ENCODE results near the gene CLCN2.
"Not testable (repeated sequence)": the region's sequence is repeated elsewhere in the genome, so short reads cannot be mapped to it uniquely, and the experiment has no call there.

The CLCN2 gene

GRCh38 chr3:184339451-184340135 lies 21.8 kb downstream of the CLCN2 start:
- H3K9ac ChIP-seq (ENCODE audit: low read depth, low read length); H3K9me3 ChIP-seq (ENCODE audit: insufficient read depth, low read depth, low read length); H3K4me3 ChIP-seq (ENCODE audit: low read length); H3K27ac ChIP-seq (ENCODE audit: low read depth, low read length); H3K27me3 ChIP-seq (ENCODE audit: insufficient read depth, low read length): not testable (repeated sequence)
- 92% methylated on average over 19 of the region's 19 CpGs for WGBS
- Histone ChIP-seq H3K4me1 (ENCODE audit: insufficient read depth, low read length) (peaks cover 16% of the 10 kb centered on the region; the same call in 1 of the 2 replicates), H3K36me3 (ENCODE audit: insufficient read depth, low read length) (peaks cover 28% of the 10 kb centered on the region)

GRCh38 chr3:184339001-184339400 lies 22.4 kb downstream of the CLCN2 start:
- no peaks in the 10 kb centered on the region for H3K27me3 ChIP-seq (ENCODE audit: insufficient read depth, low read length)
- H3K4me3 ChIP-seq (ENCODE audit: low read length), result peak overlapping the region; percentile 38
- 80% methylated on average over 8 of the region's 8 CpGs for WGBS
- no peak overlapping the region for H3K9ac ChIP-seq (ENCODE audit: low read depth, low read length)
- no peaks in the 10 kb centered on the region for H3K9me3 ChIP-seq (ENCODE audit: insufficient read depth, low read depth, low read length)
- H3K27ac ChIP-seq (ENCODE audit: low read depth, low read length), result no peak overlapping the region
- peaks cover 16% of the 10 kb centered on the region; the same call in 1 of the 2 replicates for H3K4me1 ChIP-seq (ENCODE audit: insufficient read depth, low read length)
- H3K36me3 ChIP-seq (ENCODE audit: insufficient read depth, low read length), result peaks cover 30% of the 10 kb centered on the region

- Histone ChIP-seq H3K9ac (ENCODE audit: low read depth, low read length) (0 out of 2 replicates have a peak overlapping the region, but pooled peaks have one; percentile 5), H3K9me3 (ENCODE audit: insufficient read depth, low read depth, low read length) (no peaks in the 10 kb centered on the region), H3K36me3 (ENCODE audit: insufficient read depth, low read length) (peaks cover 33% of the 10 kb centered on the region), H3K27ac (ENCODE audit: low read depth, low read length) (no peak overlapping the region), H3K27me3 (ENCODE audit: insufficient read depth, low read length) (no peaks in the 10 kb centered on the region), H3K4me3 (ENCODE audit: low read length) (peak overlapping the region; percentile 38), H3K4me1 (ENCODE audit: insufficient read depth, low read length) (peaks cover 16% of the 10 kb centered on the region; the same call in 1 of the 2 replicates)
- 81% methylated on average over 37 of the region's 37 CpGs for WGBS
Measured at GRCh38 chr3:184338511-184338945, 22.9 kb downstream of the CLCN2 start.

- Histone ChIP-seq H3K27me3 (ENCODE audit: insufficient read depth, low read length) (no peaks in the 10 kb centered on the region), H3K36me3 (ENCODE audit: insufficient read depth, low read length) (peaks cover 35% of the 10 kb centered on the region), H3K9me3 (ENCODE audit: insufficient read depth, low read depth, low read length) (no peaks in the 10 kb centered on the region), H3K4me1 (ENCODE audit: insufficient read depth, low read length) (peaks cover 16% of the 10 kb centered on the region; the same call in 1 of the 2 replicates), H3K9ac (ENCODE audit: low read depth, low read length) (0 out of 2 replicates have a peak overlapping the region, but pooled peaks have one; percentile 5), H3K4me3 (ENCODE audit: low read length) (peak overlapping the region; percentile 38), H3K27ac (ENCODE audit: low read depth, low read length) (no peak overlapping the region)
- WGBS, result 85% methylated on average over 7 of the region's 7 CpGs
Measured at GRCh38 chr3:184337981-184338380, 23.4 kb downstream of the CLCN2 start.

- no peaks in the 10 kb centered on the region for H3K27me3 ChIP-seq (ENCODE audit: insufficient read depth, low read length)
- H3K9me3 ChIP-seq (ENCODE audit: insufficient read depth, low read depth, low read length), result no peaks in the 10 kb centered on the region
- peak within 1 kb of the TSS; percentile 97; the same call in 1 of the 2 replicates for H3K27ac ChIP-seq (ENCODE audit: low read depth, low read length)
- H3K9ac ChIP-seq (ENCODE audit: low read depth, low read length), result peak within 1 kb of the TSS; percentile 80
- WGBS, result 90% methylated on average over 6 of the region's 6 CpGs
- H3K36me3 ChIP-seq (ENCODE audit: insufficient read depth, low read length), result peaks cover 36% of the 10 kb centered on the region
- H3K4me3 ChIP-seq (ENCODE audit: low read length), result peak within 1 kb of the TSS; percentile 83
- H3K4me1 ChIP-seq (ENCODE audit: insufficient read depth, low read length), result peaks cover 16% of the 10 kb centered on the region; the same call in 1 of the 2 replicates
Measured at GRCh38 chr3:184337399-184337714, 24.0 kb downstream of the CLCN2 start, which contains the start of gene FAM131A. FAM131A (plus strand) TSS chr3:184337600; CDS start chr3:184337631, 31 bp downstream.

- peak overlapping the region; percentile 80 for H3K9ac ChIP-seq (ENCODE audit: low read depth, low read length)
- H3K27ac ChIP-seq (ENCODE audit: low read depth, low read length), result peak overlapping the region; percentile 97; the same call in 1 of the 2 replicates
- no peaks in the 10 kb centered on the region for H3K9me3 ChIP-seq (ENCODE audit: insufficient read depth, low read depth, low read length)
- peaks cover 16% of the 10 kb centered on the region; the same call in 1 of the 2 replicates for H3K4me1 ChIP-seq (ENCODE audit: insufficient read depth, low read length)
- H3K4me3 ChIP-seq (ENCODE audit: low read length), result peak overlapping the region; percentile 83
- peaks cover 37% of the 10 kb centered on the region for H3K36me3 ChIP-seq (ENCODE audit: insufficient read depth, low read length)
- 40% methylated on average over 17 of the region's 17 CpGs for WGBS
- H3K27me3 ChIP-seq (ENCODE audit: insufficient read depth, low read length), result no peaks in the 10 kb centered on the region
Measured at GRCh38 chr3:184336547-184337398, 24.6 kb downstream of the CLCN2 start.

GRCh38 chr3:184335661-184336546 lies 25.5 kb downstream of the CLCN2 start:
- 1% methylated on average over 77 of the region's 77 CpGs for WGBS
- H3K4me1 ChIP-seq (ENCODE audit: insufficient read depth, low read length), result peaks cover 16% of the 10 kb centered on the region; the same call in 1 of the 2 replicates
- peak overlapping the region; percentile 83 for H3K4me3 ChIP-seq (ENCODE audit: low read length)
- peak overlapping the region; percentile 97 for H3K27ac ChIP-seq (ENCODE audit: low read depth, low read length)
- peak overlapping the region; percentile 80 for H3K9ac ChIP-seq (ENCODE audit: low read depth, low read length)
- peaks cover 42% of the 10 kb centered on the region for H3K36me3 ChIP-seq (ENCODE audit: insufficient read depth, low read length)
- no peaks in the 10 kb centered on the region for H3K9me3 ChIP-seq (ENCODE audit: insufficient read depth, low read depth, low read length)
- no peaks in the 10 kb centered on the region for H3K27me3 ChIP-seq (ENCODE audit: insufficient read depth, low read length)

GRCh38 chr3:184335291-184335660 lies 26.1 kb downstream of the CLCN2 start:
- Histone ChIP-seq H3K9ac (ENCODE audit: low read depth, low read length) (no peak overlapping the region), H3K36me3 (ENCODE audit: insufficient read depth, low read length) (peaks cover 46% of the 10 kb centered on the region), H3K27me3 (ENCODE audit: insufficient read depth, low read length) (no peaks in the 10 kb centered on the region), H3K4me3 (ENCODE audit: low read length) (peak overlapping the region; percentile 83), H3K27ac (ENCODE audit: low read depth, low read length) (peak overlapping the region; percentile 97), H3K9me3 (ENCODE audit: insufficient read depth, low read depth, low read length) (no peaks in the 10 kb centered on the region), H3K4me1 (ENCODE audit: insufficient read depth, low read length) (peaks cover 16% of the 10 kb centered on the region; the same call in 1 of the 2 replicates)
- 74% methylated on average over 3 of the region's 4 CpGs for WGBS

- Histone ChIP-seq H3K4me3 (ENCODE audit: low read length) (no peak overlapping the region), H3K4me1 (ENCODE audit: insufficient read depth, low read length) (peaks cover 16% of the 10 kb centered on the region; the same call in 1 of the 2 replicates), H3K27ac (ENCODE audit: low read depth, low read length) (peak overlapping the region; percentile 97; the same call in 1 of the 2 replicates), H3K36me3 (ENCODE audit: insufficient read depth, low read length) (peaks cover 53% of the 10 kb centered on the region), H3K27me3 (ENCODE audit: insufficient read depth, low read length) (no peaks in the 10 kb centered on the region), H3K9ac (ENCODE audit: low read depth, low read length) (no peak overlapping the region), H3K9me3 (ENCODE audit: insufficient read depth, low read depth, low read length) (no peaks in the 10 kb centered on the region)
- 91% methylated on average over 14 of the region's 15 CpGs for WGBS
Measured at GRCh38 chr3:184334470-184335158, 26.8 kb downstream of the CLCN2 start.

GRCh38 chr3:184333700-184334099 lies 27.7 kb downstream of the CLCN2 start:
- 0 out of 2 replicates have a peak, but pooled peaks cover 11% of the 10 kb centered on the region for H3K4me1 ChIP-seq (ENCODE audit: insufficient read depth, low read length)
- WGBS, result 88% methylated on average over 3 of the region's 3 CpGs

More at GRCh38 chr3:184333700-184334099, 27.7 kb downstream of the CLCN2 start:
- peaks cover 62% of the 10 kb centered on the region for H3K36me3 ChIP-seq (ENCODE audit: insufficient read depth, low read length)
- H3K27ac ChIP-seq (ENCODE audit: low read depth, low read length), result no peak overlapping the region
- H3K9ac ChIP-seq (ENCODE audit: low read depth, low read length), result no peak overlapping the region
- H3K27me3 ChIP-seq (ENCODE audit: insufficient read depth, low read length), result no peaks in the 10 kb centered on the region
- H3K4me3 ChIP-seq (ENCODE audit: low read length), result no peak overlapping the region
- no peaks in the 10 kb centered on the region for H3K9me3 ChIP-seq (ENCODE audit: insufficient read depth, low read depth, low read length)
